ENCODE measurements around the gene MCIDAS. TPM values are rescaled to one million over a fixed set of nuclear protein-coding genes. Genes with fewer than 3 reads are reported as not detected.

Gene MCIDAS
- total RNA-seq, 1 donor from 2014 or later: not detected

DNA sequence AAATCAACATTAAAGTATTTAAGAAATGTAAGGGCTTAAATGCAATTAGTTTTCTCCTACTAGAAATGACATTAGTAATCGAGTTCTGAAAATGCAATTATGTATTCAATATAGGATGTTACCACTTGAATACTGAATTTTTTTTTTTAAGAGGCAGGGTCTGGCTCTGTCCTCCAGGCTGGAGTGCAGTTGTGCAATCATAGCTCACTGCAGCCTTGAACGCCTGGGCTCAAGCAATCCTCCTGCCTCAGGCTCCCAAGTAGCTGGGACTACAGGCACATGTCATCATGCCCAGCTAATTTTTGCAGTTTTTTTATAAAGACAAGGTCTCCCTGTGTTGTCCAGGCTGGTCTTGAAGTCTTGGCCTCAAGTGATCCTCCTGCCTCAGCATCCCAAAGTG is 55.6 kb downstream of the MCIDAS start:
- no peak for DNase-seq (ENCODE audit: extremely low read depth, low read depth, low spot score)

Other genes with a start within 250 kb of the MCIDAS start
- 188 and 285 TPM in 2 replicates for gene ESM1, start 241.7 kb downstream of the MCIDAS start, total RNA-seq
- gene GZMK, start 203.1 kb downstream of the MCIDAS start, total RNA-seq: not detected in 2 replicates
- not detected in 2 replicates for gene GZMA, start 124.7 kb downstream of the MCIDAS start, total RNA-seq
- gene GPX8, start 67.1 kb downstream of the MCIDAS start, total RNA-seq: 70.8 and 89.8 TPM in 2 replicates
- 0.23 TPM in 1 of 2 replicates, not detected in the other for gene CDC20B, start 54.1 kb downstream of the MCIDAS start, total RNA-seq
- gene CCNO, start 6.3 kb upstream of the MCIDAS start, total RNA-seq: 0.10 and 0.70 TPM in 2 replicates
- gene DHX29, start 80.4 kb upstream of the MCIDAS start, total RNA-seq: 18.9 and 23.2 TPM in 2 replicates
- 32.1 and 49.4 TPM in 2 replicates for gene MTREX, start 80.7 kb upstream of the MCIDAS start, total RNA-seq

Data from glomerular endothelial cell (primary cell).